HUES6 (cell line): Measurements from ENCODE around the gene NOX3.

Source experiments
- H3K27ac ChIP-seq: 2 replicates; pipeline ENCODE4 v1.7.0; 2013; ENCODE audit warnings: low read depth, mild to moderate bottlenecking, low read length, inconsistent platforms
- H3K27me3 ChIP-seq: 2 replicates; pipeline ENCODE4 v1.6.1; 2013; ENCODE audit warnings: low read length; ENCODE audit not compliant: control insufficient read depth, insufficient read depth
- H3K36me3 ChIP-seq: 2 replicates; pipeline ENCODE4 v1.6.1; 2013; ENCODE audit warnings: low read length; ENCODE audit not compliant: control insufficient read depth, insufficient read depth
- H3K4me1 ChIP-seq: 2 replicates; pipeline ENCODE4 v1.6.1; 2013; ENCODE audit warnings: low read length; ENCODE audit not compliant: control insufficient read depth, insufficient read depth
- H3K4me3 ChIP-seq: 2 replicates; pipeline ENCODE4 v1.5.1; 2013; ENCODE audit warnings: low read depth, low read length
- H3K9ac ChIP-seq: one replicate; pipeline ENCODE4 v1.6.1; 2013; ENCODE audit warnings: mild to moderate bottlenecking, low read length
- H3K9me3 ChIP-seq: 2 replicates; pipeline ENCODE4 v1.6.1; 2013; ENCODE audit warnings: low read depth, low read length; ENCODE audit not compliant: control insufficient read depth, insufficient read depth

NOX3 gene

DNA sequence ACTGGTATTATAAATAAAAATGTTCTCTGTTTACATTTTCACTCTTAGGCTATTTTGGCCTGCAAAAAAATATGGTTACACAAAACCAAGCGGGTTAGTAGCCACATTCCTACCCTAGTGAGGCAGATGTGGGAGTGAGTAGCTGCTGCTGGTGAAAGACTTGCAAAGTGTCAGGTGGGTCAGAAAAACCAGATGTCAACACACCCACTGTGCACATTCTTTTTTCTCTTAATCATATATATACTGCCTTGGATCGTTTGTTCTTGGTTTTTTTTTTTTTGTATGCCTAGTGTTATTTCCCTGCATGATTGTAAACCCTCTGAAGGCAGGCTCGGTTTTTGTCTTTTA, 73.3 kb downstream of the NOX3 start:
- no peak overlapping the region for H3K27ac ChIP-seq
- no peaks in the 10 kb centered on the region for H3K9me3 ChIP-seq
- H3K4me1 ChIP-seq = no peaks in the 10 kb centered on the region

DNA sequence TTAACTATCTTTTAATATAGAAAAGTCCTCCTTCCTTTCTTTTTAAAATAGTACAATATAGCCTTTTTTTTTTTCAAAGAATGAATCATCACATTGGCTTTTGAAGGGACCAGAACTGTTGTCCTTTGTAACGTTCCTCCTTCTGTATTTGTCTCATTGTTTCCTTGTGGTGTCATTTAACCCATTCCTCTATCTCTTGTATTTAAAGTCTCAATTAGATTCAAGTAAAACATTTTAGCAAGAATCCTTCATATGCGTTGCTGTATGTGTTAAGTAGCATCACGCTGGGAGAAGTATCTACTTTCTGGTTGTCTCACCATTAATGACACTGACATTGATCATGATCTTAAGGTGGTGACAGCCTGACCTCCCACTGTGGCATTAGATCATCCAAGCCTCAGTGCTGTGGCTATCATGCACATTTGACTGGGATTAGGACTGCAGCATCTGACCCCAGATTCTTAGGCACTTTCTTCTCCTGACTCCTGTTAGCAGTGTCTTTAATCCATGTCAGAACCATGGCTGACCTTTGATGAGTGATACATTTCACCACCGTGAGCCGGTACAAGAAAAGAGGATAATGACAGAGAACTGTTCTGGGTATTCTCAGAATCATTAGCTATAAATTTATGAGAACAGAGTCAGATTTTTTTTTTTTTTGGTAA, 73.8 kb downstream of the NOX3 start:
- H3K9ac ChIP-seq = no peak overlapping the region
- no peak overlapping the region for H3K27ac ChIP-seq
- H3K9me3 ChIP-seq = no peaks in the 10 kb centered on the region
- H3K36me3 ChIP-seq = no peaks in the 10 kb centered on the region
- H3K4me3 ChIP-seq = no peak overlapping the region
- no peaks in the 10 kb centered on the region for H3K27me3 ChIP-seq
- no peaks in the 10 kb centered on the region for H3K4me1 ChIP-seq

More for the DNA sequence above, 73.3 kb downstream of the NOX3 start:
- H3K27me3 ChIP-seq = no peaks in the 10 kb centered on the region
- no peak overlapping the region for H3K9ac ChIP-seq
- H3K36me3 ChIP-seq = no peaks in the 10 kb centered on the region
- H3K4me3 ChIP-seq = no peak overlapping the region

DNA sequence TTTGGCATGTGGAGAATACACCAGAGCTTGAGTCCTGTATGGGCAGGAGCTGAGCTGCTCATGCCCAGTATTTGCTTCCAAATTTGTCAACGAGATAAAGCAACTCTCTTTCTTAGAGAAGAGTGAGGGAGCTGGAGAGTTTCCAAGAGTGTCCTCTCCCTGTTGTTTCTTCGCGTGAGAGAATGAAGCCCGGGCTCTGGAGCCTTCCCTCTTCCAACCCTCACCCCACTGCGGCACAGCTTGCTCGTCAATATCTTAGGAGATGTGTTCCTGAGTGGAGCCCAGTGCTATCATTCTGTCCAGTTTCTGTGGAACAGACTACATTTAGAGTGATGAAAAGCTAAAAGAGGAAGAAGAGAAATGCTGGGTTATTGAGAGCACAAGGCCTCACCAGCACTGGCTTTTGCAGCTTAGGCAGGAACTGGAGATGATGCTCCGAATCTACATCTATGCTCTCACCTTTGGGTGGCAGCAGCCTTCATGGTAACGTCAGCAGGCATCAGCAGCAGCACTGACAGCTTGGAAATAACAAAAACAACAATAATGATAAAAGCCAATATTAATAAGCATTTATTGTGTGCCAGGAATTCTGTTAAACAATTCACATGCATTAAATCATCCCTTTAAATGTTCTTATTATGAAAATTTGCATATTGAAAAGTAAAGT, 74.8 kb downstream of the NOX3 start:
- H3K9ac ChIP-seq = no peak overlapping the region
- H3K36me3 ChIP-seq = no peaks in the 10 kb centered on the region
- H3K27me3 ChIP-seq = no peaks in the 10 kb centered on the region
- H3K4me3 ChIP-seq = no peak overlapping the region
- H3K9me3 ChIP-seq = no peaks in the 10 kb centered on the region
- H3K4me1 ChIP-seq = no peaks in the 10 kb centered on the region
- no peak overlapping the region for H3K27ac ChIP-seq

DNA sequence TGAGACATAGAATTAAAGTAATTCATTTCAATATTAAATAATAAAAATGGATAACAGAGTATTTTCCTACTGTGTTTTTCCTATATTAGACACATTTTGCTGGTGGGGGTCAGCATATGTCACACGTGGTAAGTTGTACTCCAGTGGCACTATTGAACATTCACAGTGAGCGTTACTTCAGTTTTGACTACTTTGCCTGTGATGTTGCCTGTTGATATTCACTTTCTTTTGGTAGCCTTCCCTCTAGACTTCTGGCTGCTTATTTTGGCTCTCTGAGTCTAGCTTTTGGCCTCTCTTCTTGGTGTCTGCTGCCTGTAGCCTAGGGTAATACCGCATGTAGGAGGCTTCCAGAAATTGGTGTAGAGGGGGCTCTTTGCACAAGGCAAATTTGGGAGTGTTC, 76.9 kb downstream of the NOX3 start:
- H3K27ac ChIP-seq = no peak overlapping the region
- H3K9ac ChIP-seq = no peak overlapping the region
- H3K9me3 ChIP-seq = no peaks in the 10 kb centered on the region
- no peaks in the 10 kb centered on the region for H3K27me3 ChIP-seq
- H3K4me1 ChIP-seq = no peaks in the 10 kb centered on the region
- no peak overlapping the region for H3K4me3 ChIP-seq
- no peaks in the 10 kb centered on the region for H3K36me3 ChIP-seq

DNA sequence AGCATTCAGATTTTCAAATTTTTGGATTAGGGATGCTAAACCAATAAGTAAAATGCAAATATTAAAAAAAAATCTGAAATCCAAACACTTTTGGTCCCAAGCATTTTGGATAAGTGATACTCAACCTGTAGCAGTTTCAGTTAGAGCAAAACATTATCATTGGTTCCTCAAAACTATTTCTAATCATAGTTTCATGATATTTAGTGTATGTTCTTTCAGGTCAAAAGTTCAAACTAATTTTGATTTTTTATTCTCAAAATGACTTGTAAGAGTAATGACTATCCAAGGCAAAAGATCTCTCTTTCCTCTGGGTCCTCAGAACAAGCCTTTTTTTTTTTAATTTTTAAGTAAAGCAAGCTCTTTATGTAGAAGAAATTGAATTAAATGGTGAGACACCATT, 77.4 kb downstream of the NOX3 start:
- Histone ChIP-seq H3K27ac (no peak overlapping the region), H3K36me3 (no peaks in the 10 kb centered on the region), H3K4me3 (no peak overlapping the region), H3K4me1 (no peaks in the 10 kb centered on the region), H3K9me3 (no peaks in the 10 kb centered on the region), H3K27me3 (no peaks in the 10 kb centered on the region), H3K9ac (no peak overlapping the region)

DNA sequence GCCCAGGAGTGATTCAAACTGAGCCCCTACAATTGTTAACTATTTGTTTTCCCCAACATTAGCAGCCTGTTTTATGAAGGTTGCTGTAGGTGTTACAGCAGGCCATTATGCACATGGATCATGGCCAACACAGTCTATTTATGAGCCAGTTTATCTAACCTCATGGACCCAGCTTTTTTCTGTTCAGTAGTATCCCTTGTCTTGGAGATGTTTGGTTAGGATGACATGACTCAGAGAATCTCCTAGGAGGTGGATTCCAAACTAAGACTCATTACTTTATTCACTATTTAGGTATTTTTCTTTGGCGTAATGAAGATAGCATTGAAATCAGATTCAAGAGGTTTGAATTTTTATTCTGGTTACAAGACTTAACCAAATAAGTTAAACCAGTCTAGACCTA, 78.6 kb downstream of the NOX3 start:
- Histone ChIP-seq H3K36me3 (no peaks in the 10 kb centered on the region), H3K9me3 (no peaks in the 10 kb centered on the region), H3K4me1 (no peaks in the 10 kb centered on the region), H3K9ac (no peak overlapping the region), H3K4me3 (no peak overlapping the region), H3K27me3 (no peaks in the 10 kb centered on the region), H3K27ac (no peak overlapping the region)

DNA sequence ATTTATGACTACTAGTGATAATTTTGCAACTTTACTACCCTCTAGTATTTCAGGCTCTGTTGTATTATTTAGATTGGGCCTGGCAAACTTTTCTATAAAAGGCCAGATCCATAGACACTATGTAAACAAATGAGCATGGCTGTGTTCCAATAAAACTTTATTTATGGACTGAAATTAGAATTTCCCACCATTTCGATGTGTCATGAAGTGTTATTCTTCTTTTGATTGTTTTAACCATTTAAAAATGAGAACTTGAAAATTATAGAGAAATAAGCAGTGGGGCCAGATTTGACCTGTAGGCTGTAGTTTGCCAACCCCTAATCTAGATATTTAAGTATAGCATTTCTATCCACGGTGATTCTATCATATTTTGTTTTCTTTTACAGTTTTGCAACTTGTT, 79.8 kb downstream of the NOX3 start:
- Histone ChIP-seq H3K9ac (no peak overlapping the region), H3K9me3 (no peaks in the 10 kb centered on the region), H3K36me3 (no peaks in the 10 kb centered on the region), H3K27ac (no peak overlapping the region), H3K4me1 (no peaks in the 10 kb centered on the region), H3K4me3 (no peak overlapping the region), H3K27me3 (no peaks in the 10 kb centered on the region)

DNA sequence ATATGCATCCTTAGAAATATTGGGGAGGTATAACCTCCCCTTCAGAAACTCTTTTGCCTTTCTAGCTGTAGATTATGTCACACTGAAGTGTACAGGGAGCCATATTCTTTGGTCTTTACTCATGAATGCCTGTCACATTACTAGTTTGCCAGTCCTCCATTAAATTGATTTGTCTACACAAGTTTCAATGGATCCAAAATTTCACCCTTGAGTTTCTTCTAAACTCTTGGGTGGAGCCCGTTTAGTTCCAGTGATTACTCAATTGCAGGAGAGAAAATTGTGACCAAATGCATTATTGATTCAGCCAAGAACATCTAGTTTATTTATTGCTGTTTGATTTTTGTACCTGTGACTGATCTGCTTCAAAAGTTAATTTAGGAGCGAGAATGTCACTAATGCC, 81.0 kb downstream of the NOX3 start:
- Histone ChIP-seq H3K27ac (no peak overlapping the region), H3K4me3 (no peak overlapping the region)

DNA sequence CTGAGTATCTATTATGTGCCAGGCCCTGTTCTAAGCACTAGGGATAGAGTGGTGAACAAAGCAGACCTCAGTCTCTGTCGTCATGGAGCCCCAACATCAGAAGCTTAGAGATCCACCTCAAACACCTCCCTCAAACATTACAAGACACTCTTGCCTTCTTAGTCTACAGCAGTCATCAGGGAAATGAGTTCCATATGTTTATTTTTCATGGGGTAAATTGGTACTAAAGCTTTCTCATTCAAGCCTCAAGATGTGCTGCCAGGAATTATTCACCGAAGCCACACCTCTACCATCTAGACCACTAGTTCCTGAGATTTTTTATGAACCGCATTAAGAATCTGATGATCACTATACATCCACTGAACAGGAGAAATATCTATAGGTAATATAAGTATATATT, 82.4 kb downstream of the NOX3 start:
- Histone ChIP-seq H3K27ac (no peak overlapping the region), H3K4me1 (no peaks in the 10 kb centered on the region), H3K9me3 (no peaks in the 10 kb centered on the region), H3K4me3 (no peak overlapping the region), H3K36me3 (no peaks in the 10 kb centered on the region), H3K9ac (no peak overlapping the region), H3K27me3 (no peaks in the 10 kb centered on the region)

More for the DNA sequence above, 81.0 kb downstream of the NOX3 start:
- Histone ChIP-seq H3K27me3 (no peaks in the 10 kb centered on the region), H3K4me1 (no peaks in the 10 kb centered on the region), H3K9ac (no peak overlapping the region), H3K9me3 (no peaks in the 10 kb centered on the region), H3K36me3 (no peaks in the 10 kb centered on the region)

DNA sequence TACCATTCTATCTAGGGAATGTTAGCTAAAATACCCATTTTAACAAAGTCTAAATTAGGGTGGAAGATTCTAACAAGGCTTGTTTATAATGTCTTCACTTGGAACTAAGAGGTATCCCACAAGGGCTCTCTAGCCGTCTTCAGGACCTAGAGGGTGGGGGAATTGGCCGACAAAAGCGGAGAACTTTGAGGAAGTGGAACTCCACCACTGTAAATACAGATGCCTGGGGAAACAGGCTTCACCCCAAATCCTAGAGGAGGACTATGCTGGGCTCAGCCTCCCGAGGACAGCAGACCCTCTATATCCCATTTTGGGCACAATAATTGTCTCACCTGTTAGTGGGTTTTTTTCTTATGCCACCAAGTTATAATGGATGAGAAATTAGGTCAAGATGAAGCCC, 83.4 kb downstream of the NOX3 start:
- no peak overlapping the region for H3K4me3 ChIP-seq
- no peak overlapping the region for H3K9ac ChIP-seq
- H3K4me1 ChIP-seq = no peaks in the 10 kb centered on the region

DNA sequence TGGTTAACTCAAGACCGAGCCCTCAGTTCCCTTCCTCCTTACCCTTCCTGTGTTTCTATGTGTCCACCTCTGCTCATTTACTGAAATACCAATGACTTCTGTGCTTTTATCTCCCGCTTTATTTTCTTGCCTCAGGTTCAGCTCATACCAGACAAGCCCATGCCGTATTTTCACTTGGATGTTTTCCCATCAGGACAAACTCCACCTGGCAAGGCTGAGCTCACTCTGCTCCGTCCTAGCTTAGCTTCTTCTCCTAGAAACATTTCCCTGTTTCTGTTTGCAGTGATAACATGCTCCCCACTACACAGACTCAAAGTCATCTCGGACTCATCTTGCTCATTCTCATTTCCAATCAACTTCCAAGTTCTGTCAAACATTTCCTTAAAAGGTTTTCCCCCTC, 84.4 kb downstream of the NOX3 start:
- no peaks in the 10 kb centered on the region for H3K4me1 ChIP-seq

More for the DNA sequence above, 83.4 kb downstream of the NOX3 start:
- H3K27me3 ChIP-seq = no peaks in the 10 kb centered on the region
- no peaks in the 10 kb centered on the region for H3K36me3 ChIP-seq
- no peaks in the 10 kb centered on the region for H3K9me3 ChIP-seq
- no peak overlapping the region for H3K27ac ChIP-seq

More for the DNA sequence above, 84.4 kb downstream of the NOX3 start:
- Histone ChIP-seq H3K27me3 (no peaks in the 10 kb centered on the region), H3K4me3 (no peak overlapping the region), H3K9ac (no peak overlapping the region), H3K27ac (no peak overlapping the region), H3K36me3 (no peaks in the 10 kb centered on the region), H3K9me3 (no peaks in the 10 kb centered on the region)
